Lower leg skin (tissue), 3 donors: ENCODE results near the gene APCDD1.

Experiments
- CTCF ChIP-seq, 3 donors: fragments of 450-650 bp; IDR thresholded peaks; one replicate each; pipeline ENCODE4 v1.5.1; 2016; ENCODE audit warnings: antibody characterized with exemption in 3 of 3, mild to moderate bottlenecking in 3 of 3, moderate library complexity in 2 of 3
- POLR2A ChIP-seq, 2 donors: fragments of 450-650 bp; IDR thresholded peaks; one replicate each; pipeline ENCODE4 v1.6.1; 2016 to 2017; ENCODE audit warnings: antibody characterized with exemption in 2 of 2, mild to moderate bottlenecking in 1 of 2, moderate library complexity in 1 of 2

- TF ChIP-seq POLR2A (IDR thresholded peaks at IDR 0.05) (no peak), CTCF (IDR thresholded peaks at IDR 0.05) (no peak)
Observed at GRCh38 chr18:10462597-10462996, 8.2 kb downstream of the APCDD1 start.
